Stimulated activated naive CD8-positive, alpha-beta T cell treated with anti-CD3 and anti-CD28 coated beads, Interleukin-15, Interleukin-2, amounts not matched to agents 100 U/mL and 50 U/mL, for 24 hours (primary cell): Measurements from ENCODE around the gene KTN1.
A peak's percentile ranks its signal among the peaks of the same experiment; 100 is the strongest.

Experiments used
- ATAC-seq: fragments of 150-1000 bp; cut with Tn5 transposase; one replicate; pipeline ENCODE4 v1.10.0; 2021
- DNase-seq: peaks from one replicate; pipeline ENCODE4 v3.0.0; 2021

The KTN1 gene

GRCh38 chr14:55681096-55681495, 101.1 kb downstream of the KTN1 start:
- ATAC-seq (no peak), DNase-seq (no peak)

- ATAC-seq: no peak
- no peak for DNase-seq
Observed at GRCh38 chr14:55684956-55685584, 105.1 kb downstream of the KTN1 start.

- ATAC-seq: no peak
- no peak for DNase-seq
Observed at GRCh38 chr14:55686713-55687112, 106.7 kb downstream of the KTN1 start.

GRCh38 chr14:55688566-55688965, 108.6 kb downstream of the KTN1 start:
- no peak for ATAC-seq
- no peak for DNase-seq

- DNase-seq (no peak), ATAC-seq (no peak)
Observed at GRCh38 chr14:55689981-55690871, 110.2 kb downstream of the KTN1 start.

GRCh38 chr14:55691659-55692058, 111.7 kb downstream of the KTN1 start:
- ATAC-seq: no peak
- no peak for DNase-seq

GRCh38 chr14:55693904-55694303, 113.9 kb downstream of the KTN1 start:
- ATAC-seq: no peak
- no peak for DNase-seq

- no peak for ATAC-seq
- no peak for DNase-seq
Observed at GRCh38 chr14:55697414-55697861, 117.4 kb downstream of the KTN1 start.

- ATAC-seq: no peak
- no peak for DNase-seq
Observed at GRCh38 chr14:55698051-55698450, 118.0 kb downstream of the KTN1 start.

- no peak for ATAC-seq
- no peak for DNase-seq
Observed at GRCh38 chr14:55699131-55700057, 119.4 kb downstream of the KTN1 start.

GRCh38 chr14:55701638-55702037, 121.6 kb downstream of the KTN1 start:
- DNase-seq (no peak), ATAC-seq (peak; percentile 55)

GRCh38 chr14:55702511-55702910, 122.5 kb downstream of the KTN1 start:
- no peak for ATAC-seq
- no peak for DNase-seq

- no peak for DNase-seq
- no peak for ATAC-seq
Observed at GRCh38 chr14:55704654-55705053, 124.6 kb downstream of the KTN1 start.

- ATAC-seq (no peak), DNase-seq (no peak)
Observed at GRCh38 chr14:55705651-55706364, 125.8 kb downstream of the KTN1 start.

GRCh38 chr14:55706365-55706684, 126.3 kb downstream of the KTN1 start:
- ATAC-seq: no peak
- no peak for DNase-seq

- peak; percentile 88 for ATAC-seq
Observed at GRCh38 chr14:55706893-55707292, 126.9 kb downstream of the KTN1 start.

GRCh38 chr14:55707365-55707804, 127.4 kb downstream of the KTN1 start:
- ATAC-seq (no peak), DNase-seq (no peak)

More at GRCh38 chr14:55706893-55707292, 126.9 kb downstream of the KTN1 start:
- no peak for DNase-seq

GRCh38 chr14:55710506-55711041, 130.6 kb downstream of the KTN1 start:
- DNase-seq: no peak

GRCh38 chr14:55711175-55711811, 131.3 kb downstream of the KTN1 start:
- DNase-seq (no peak), ATAC-seq (no peak)

More at GRCh38 chr14:55710506-55711041, 130.6 kb downstream of the KTN1 start:
- ATAC-seq: no peak

GRCh38 chr14:55712491-55712890, 132.5 kb downstream of the KTN1 start:
- DNase-seq: no peak

GRCh38 chr14:55713486-55713885, 133.5 kb downstream of the KTN1 start:
- no peak for ATAC-seq
- no peak for DNase-seq

More at GRCh38 chr14:55712491-55712890, 132.5 kb downstream of the KTN1 start:
- ATAC-seq: no peak
